ENCODE results near the gene ZNF507. TPM values are rescaled to one million over a fixed set of nuclear protein-coding genes. Genes with fewer than 3 reads are reported as not detected.

Gene ZNF507
- total and polyA plus RNA-seq, 3 donors from 2014 or later, result 40.5 to 53.0 (median 50.6) TPM

GRCh38 chr19:32342695-32343094 lies 2.7 kb upstream of the ZNF507 start:
- H3K27me3 ChIP-seq, result no peaks in the 10 kb centered on the region
- intact Hi-C loops (cut with DNase I; ENCODE audit: low total_unique reads), result no loop called here
- H3K36me3 ChIP-seq (ENCODE audit: low read depth, missing control alignments), result no peaks in the 10 kb centered on the region
- H3K4me1 ChIP-seq, result peaks cover 10% of the 10 kb centered on the region
- H3K27ac ChIP-seq, result no peak overlapping the region
- WGBS, 2 donors, result 92 to 95% methylated on average over 2 of the region's 2 CpGs
- H3K9me3 ChIP-seq, result no peaks in the 10 kb centered on the region
- H3K4me3 ChIP-seq, result no peak overlapping the region
- no peak for TF ChIP-seq POLR2A (IDR thresholded peaks at IDR 0.05)
- no peak for TF ChIP-seq CTCF (IDR thresholded peaks at IDR 0.05)
- no peak for DNase-seq

GRCh38 chr19:32343550-32344262 lies 1.7 kb upstream of the ZNF507 start:
- intact Hi-C loops (cut with DNase I; ENCODE audit: low total_unique reads), result no loop called here
- no peak for TF ChIP-seq POLR2A (IDR thresholded peaks at IDR 0.05)
- no peak for TF ChIP-seq CTCF (IDR thresholded peaks at IDR 0.05)
- Histone ChIP-seq H3K27me3 (no peaks in the 10 kb centered on the region), H3K36me3 (ENCODE audit: low read depth, missing control alignments) (no peaks in the 10 kb centered on the region), H3K4me1 (peaks cover 10% of the 10 kb centered on the region), H3K9me3 (no peaks in the 10 kb centered on the region), H3K27ac (no peak overlapping the region), H3K4me3 (no peak overlapping the region)
- DNase-seq, result no peak
- 74 to 77% methylated on average over 11 of the region's 11 CpGs for WGBS, 2 donors

- H3K36me3 ChIP-seq (ENCODE audit: low read depth, missing control alignments), result no peaks in the 10 kb centered on the region
- H3K4me1 ChIP-seq, result peaks cover 10% of the 10 kb centered on the region
- no peaks in the 10 kb centered on the region for H3K27me3 ChIP-seq
- TF ChIP-seq CTCF (IDR thresholded peaks at IDR 0.05) (no peak), POLR2A (IDR thresholded peaks at IDR 0.05) (no peak)
- H3K9me3 ChIP-seq, result no peaks in the 10 kb centered on the region
- H3K27ac ChIP-seq, result no peak overlapping the region
- DNase-seq, result no peak
- intact Hi-C loops (cut with DNase I; ENCODE audit: low total_unique reads), result no loop called here
- 44 to 46% methylated on average over 3 of the region's 3 CpGs for WGBS, 2 donors
- no peak overlapping the region for H3K4me3 ChIP-seq
Measured at GRCh38 chr19:32346901-32347300, 1.5 kb downstream of the ZNF507 start.

GRCh38 chr19:32347573-32347972 lies 2.2 kb downstream of the ZNF507 start:
- Histone ChIP-seq H3K27ac (no peak overlapping the region), H3K36me3 (ENCODE audit: low read depth, missing control alignments) (no peaks in the 10 kb centered on the region), H3K4me1 (peaks cover 10% of the 10 kb centered on the region), H3K4me3 (no peak overlapping the region), H3K27me3 (no peaks in the 10 kb centered on the region), H3K9me3 (no peaks in the 10 kb centered on the region)
- no peak for DNase-seq
- TF ChIP-seq POLR2A (IDR thresholded peaks at IDR 0.05) (no peak), CTCF (IDR thresholded peaks at IDR 0.05) (no peak)
- intact Hi-C loops (cut with DNase I; ENCODE audit: low total_unique reads), result no loop called here

- 100% methylated on average over 1 of the region's 1 CpG for whole genome bisulfite sequencing, 2 donors
- Histone ChIP-seq H3K27me3 (no peaks in the 10 kb centered on the region), H3K9me3 (no peaks in the 10 kb centered on the region), H3K4me1 (peaks cover 10% of the 10 kb centered on the region), H3K36me3 (ENCODE audit: low read depth, missing control alignments) (no peaks in the 10 kb centered on the region), H3K27ac (no peak overlapping the region), H3K4me3 (no peak overlapping the region)
- intact Hi-C loops (cut with DNase I; ENCODE audit: low total_unique reads), result no loop called here
- TF ChIP-seq CTCF (IDR thresholded peaks at IDR 0.05) (no peak), POLR2A (IDR thresholded peaks at IDR 0.05) (no peak)
- no peak for DNase-seq
Measured at GRCh38 chr19:32349051-32349450, 3.6 kb downstream of the ZNF507 start.

Data from testis (tissue), 3 donors.